Measurements from ENCODE around the gene MFSD2A.
A peak's percentile ranks its signal among the peaks of the same experiment; 100 is the strongest.
"Not testable (repeated sequence)": the region's sequence is repeated elsewhere in the genome, so short reads cannot be mapped to it uniquely, and the experiment has no call there.

The MFSD2A gene
- 3.5 to 7.1 (median 4.1) reads per million in 4 donors for total RNA-seq

- DNase-seq = peak; percentile 65 to 87 (median 80)
Observed at GRCh38 chr1:39954870-39955546, at the start of gene MFSD2A. Gene MFSD2A, plus strand, starts transcription at chr1:39955145. Its CDS starts 148 bp downstream, at chr1:39955293.

DNA sequence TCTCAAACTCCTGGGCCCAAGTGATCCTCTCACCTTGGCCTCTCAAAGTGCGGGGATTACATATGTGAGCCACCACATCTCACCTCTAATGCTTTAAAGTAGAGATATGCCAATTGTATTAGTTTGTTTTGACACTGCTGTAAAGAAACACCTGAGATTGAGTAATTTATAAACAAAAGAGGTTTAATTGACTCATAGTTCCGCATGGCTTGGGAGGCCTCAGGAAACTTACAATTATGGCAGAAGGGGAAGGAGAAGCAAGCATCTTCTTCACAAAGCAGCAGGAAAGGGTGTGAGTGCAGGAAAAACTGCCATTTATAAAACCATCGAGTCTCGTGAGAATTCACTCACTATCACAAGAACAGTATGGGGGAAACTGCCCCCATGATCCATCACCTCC lies 49.8 kb upstream of the MFSD2A start:
- DNase-seq = no peak

DNA sequence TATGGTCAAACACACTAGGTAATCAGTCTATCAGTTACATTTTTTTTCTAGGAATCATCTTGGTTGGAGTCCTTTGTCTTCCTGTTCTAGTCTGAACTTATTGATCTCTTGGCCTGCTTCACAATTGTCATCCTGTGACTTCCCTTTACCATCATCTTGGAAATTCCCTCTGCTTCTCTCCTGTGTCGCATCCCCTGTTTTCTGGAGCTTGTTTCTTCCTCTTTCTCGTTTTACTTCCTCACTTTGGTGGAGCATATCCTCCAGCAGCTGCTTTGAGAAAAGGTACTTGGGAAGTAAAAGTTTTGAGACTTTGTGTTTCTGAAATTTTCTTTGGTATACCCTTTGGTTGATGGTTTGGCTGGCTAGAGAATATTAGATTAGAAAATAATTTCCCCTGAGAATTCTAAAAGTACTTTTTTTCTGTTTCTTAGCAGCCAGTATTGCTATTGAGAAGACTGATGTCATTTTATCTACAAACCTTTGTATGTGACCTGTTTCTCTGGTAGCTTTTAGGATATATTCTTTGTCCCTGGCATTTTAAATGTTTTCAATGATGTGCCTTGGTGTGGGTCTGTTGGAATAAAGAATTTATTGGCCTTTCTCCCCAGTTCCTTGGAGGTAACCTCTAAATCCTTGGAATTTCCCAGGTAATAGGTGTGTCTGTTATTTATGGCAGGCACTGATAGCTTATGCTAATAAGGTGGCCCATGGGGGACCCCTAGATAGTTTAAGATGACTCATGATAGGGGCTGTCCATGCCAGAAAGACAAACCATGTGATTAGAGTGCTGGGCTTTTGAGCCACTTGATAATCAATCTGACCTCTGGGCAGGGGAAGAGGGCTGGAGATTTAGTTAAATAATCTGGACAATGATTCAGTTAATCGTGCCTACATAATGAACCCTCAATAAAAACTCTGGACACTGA lies 47.2 kb upstream of the MFSD2A start:
- DNase-seq = no peak

DNA sequence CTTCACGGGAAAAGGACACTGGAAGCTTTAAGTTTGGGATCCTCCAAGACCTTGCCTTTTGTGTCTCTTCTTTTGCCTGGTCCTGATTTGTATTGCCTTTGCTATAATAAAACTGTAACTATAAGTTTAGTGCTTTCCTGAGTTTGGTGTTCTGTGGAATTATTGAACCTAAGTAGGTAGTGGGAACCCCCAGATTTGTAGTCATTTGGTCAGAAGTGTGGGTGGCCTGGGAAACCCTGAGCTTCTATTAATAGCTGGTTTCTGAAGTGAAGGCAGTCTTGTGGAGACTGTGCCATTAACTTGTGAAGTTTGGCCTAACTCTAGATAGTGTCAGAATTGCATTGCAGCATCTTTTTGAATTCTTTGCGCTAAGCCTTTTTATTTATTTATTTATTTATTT lies 46.4 kb upstream of the MFSD2A start:
- DNase-seq = no peak

DNA sequence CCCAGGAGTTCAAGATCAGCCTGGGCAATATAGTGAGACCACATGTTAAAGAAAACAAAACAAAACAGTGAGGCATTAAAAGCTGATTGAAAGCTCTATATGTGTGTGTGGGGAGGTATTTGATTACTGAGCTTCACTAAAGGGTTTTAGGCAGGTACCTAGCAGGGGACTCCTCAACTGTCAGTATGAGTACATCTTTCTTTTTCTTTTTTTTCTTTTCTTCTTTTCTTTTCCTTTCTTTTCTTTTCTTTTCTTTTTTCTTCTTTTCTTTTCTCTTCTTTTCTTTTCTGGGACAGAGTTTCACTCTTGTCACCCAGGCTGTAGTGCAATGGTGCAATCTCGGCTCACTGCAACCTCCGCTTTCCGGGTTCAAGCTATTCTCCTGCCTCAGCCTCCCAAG lies 44.7 kb upstream of the MFSD2A start:
- no peak for DNase-seq

DNA sequence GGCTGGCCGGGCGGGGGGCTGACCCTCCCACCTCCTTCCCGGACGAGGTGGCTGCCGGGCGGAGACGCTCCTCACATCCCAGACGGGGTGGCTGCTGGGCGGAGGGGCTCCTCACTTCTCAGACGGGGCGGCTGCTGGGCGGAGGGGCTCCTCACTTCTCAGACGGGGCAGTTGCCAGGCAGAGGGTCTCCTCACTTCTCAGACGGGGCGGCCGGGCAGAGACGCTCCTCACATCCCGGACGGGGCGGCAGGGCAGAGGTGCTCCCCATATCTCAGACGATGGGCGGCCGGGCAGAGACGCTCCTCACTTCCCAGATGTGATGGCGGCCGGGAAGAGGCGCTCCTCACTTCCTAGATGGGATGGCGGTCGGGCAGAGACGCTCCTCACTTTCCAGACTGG lies 41.8 kb upstream of the MFSD2A start:
- DNase-seq = not testable (repeated sequence)

DNA sequence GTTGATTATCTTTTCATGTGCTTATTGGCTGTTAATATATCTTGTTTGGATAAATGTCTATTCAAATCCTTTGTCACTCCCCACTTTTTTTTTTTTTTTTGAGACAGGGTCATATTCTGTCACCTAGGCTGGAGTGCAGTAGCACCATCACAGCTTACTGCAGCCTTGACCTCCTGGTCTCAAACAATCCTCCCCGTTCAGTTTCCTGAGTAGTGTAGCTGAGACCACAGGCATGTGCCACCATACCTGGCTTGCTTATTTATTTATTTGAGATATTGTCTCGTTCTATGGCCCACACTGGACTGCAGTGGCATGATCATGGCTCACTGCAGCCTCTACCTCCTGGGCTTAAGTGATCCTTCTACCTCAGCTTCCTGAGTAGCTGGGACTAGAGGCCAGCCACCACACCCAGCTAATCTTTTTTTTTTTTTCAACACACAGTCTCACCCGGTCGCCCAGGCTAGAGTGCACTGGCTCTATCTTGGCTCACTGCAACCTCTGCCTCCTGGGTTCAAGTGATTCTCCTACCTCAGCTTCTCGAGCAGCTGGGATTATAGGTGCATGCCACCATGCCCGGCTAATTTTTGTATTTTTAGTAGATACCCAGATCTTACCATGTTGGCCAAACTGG lies 39.3 kb upstream of the MFSD2A start:
- no peak for DNase-seq

DNA sequence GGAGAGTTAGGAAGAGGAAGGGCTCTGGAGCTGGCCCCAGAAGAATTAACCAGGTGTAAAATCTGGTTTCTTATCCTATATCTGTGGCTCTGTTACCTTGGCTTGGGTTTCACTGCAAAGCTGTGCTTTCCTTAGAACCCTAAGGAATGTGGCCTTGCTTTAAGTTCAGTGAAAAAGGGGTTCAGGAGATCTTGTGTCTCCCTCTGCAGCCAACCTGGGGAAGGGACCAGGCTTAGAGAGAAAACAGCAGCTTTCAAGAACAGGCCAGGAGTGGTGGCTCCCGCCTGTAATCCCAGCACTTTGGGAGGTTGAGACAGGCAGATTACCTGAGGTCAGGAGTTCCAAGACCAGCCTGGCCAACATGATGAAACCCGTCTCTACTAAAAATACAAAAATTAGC lies 37.1 kb upstream of the MFSD2A start:
- no peak for DNase-seq

- DNase-seq = peak in 3 of 5 donors; percentile 11 to 50 (median 31)
Observed at GRCh38 chr1:39919545-39919944, 35.4 kb upstream of the MFSD2A start.

DNA sequence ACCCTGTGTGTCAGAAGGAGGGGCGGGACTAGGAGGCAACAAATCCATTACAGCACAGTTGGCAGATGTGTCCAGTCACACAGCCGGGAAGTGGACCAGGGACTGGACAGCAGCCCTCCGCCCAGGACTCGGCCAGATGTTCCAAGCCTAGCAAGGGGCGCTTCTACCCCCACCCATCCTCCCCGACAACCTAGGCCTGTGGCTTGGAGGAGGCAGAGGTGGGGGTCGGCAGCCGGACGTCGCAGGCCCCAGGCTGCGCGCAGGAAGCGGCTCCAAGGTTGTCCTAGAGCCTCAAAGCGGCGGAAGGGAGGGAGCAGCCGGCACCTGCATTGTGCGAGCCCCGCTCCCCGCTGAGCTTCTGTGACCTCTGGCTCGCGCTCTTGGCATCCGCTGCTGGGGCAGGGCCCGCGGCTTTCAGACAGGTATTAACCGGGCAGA lies 32.7 kb upstream of the MFSD2A start:
- DNase-seq = no peak

DNA sequence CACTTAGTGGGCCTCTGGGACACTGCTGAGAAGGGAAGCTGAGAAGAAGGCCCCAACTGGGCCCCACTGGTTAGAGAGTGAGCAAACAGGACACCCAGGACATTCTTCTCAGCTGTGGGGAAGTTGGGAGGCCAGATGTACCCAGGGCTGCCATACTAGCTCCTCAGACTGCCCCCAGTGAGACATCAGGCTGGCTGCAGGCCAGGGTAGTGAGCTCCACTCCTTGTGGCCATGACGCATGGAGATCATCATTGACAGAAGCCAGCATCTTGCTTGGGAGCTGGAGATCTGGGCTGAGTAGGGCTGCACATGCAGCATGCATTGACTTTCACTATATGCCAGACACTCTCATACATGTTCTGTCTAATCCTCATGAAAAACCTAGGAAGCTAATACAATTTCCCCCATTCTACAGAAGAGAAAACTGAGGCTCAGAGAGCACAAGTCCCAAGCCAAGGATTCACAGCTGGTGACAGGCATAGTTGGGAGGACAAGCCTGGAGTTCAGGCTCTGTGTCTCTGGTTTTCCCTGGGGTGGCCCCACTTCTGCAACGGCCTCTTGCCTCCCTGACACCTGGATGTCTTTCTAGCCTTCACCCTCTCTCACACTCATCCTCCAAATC lies 29.1 kb upstream of the MFSD2A start:
- DNase-seq = no peak

- DNase-seq = no peak
Observed at GRCh38 chr1:39926343-39926793, 28.6 kb upstream of the MFSD2A start.

GRCh38 chr1:39926820-39927219 lies 28.1 kb upstream of the MFSD2A start:
- no peak for DNase-seq

DNA sequence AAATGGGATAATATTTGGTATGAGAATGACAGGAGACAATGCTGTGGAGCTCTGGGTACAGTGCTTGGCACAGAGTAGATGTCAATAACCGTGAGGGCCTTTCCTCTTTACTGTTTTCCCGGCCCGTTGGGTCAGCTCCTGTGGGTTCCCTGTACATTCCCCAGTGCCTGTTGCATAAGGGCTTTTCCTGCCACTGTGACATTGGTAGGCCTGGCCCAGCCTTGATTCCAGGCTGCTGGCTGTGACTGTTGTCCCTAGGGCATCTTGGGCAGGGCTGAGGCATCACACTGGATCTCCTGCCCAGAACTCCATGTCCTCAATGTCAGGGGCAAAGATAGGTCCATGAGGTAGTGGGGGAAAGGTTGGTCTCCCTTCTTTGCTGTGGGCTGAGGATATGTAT lies 27.4 kb upstream of the MFSD2A start:
- DNase-seq = no peak

- no peak for DNase-seq
Observed at GRCh38 chr1:39928809-39929587, 25.9 kb upstream of the MFSD2A start.

- DNase-seq = no peak
Observed at GRCh38 chr1:39933956-39934941, 20.7 kb upstream of the MFSD2A start.

DNA sequence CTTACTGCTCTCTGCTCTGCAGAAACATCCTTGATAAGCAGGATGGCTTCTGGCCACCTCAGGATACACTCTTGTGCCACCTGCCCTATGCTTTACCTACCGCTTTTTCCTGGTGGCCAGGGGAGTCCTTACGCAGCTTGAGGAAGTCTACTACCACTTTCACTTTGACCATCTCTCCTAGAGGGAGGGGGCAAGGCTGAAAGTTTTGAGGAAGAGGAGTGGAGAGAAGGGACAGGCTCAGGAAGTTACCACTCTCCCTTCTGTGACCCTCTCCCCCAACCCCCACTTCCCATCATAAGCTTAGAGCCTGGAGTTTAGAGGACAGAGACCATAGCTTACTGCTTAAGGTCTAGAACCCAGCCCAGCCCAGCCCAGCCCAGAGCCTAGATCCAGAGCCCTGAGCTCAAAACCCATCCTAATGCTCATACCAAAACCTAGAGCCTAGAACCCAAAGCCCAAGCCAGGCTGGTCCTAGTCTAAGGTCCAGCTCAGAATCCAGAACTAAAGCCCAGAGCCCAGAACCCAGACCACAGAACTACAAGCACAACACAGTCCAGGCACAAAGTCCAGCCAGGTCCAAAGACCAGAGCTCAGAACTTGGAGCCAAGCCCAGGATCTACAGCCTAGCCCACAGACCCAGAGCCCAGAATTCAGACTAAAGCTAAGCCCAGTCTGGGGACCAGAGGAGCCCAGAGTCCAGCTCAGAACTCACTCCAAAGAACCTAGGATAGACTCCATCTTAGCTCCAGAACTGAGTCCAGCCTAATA lies 18.0 kb upstream of the MFSD2A start:
- no peak for DNase-seq

DNA sequence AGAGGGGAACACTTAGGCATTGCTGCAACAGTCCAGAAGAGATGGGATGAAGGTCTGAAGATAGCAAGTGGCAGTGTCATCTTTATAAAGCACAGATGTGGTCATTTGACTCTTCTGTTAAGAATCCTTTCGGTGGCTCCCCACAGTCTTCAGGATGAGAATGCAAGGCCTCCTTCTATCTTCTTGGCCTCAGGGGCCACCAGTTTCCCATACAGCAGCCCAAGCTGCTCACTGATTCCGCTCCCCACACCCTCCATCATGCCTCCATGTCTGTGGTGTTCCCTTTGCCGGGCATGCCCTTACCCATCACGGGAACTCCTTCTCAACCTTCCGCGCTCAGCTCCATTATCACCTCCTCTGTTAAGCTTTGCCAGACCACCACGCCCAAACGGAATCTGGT lies 16.1 kb upstream of the MFSD2A start:
- DNase-seq = no peak

GRCh38 chr1:39940253-39940652 lies 14.7 kb upstream of the MFSD2A start:
- DNase-seq = no peak
